Astrocyte (in vitro differentiated cells and primary cell): ENCODE data around the gene DACH2.

Experiments used
- EZH2 ChIP-seq: IDR thresholded peaks from 2 replicates; pipeline ENCODE4 v1.6.1; 2012; ENCODE audit warnings: mild to moderate bottlenecking, low read length, inconsistent platforms; ENCODE audit not compliant: insufficient read depth
- TF ChIP-seq, protein P1 (sequence below): IDR thresholded peaks from 2 replicates; pipeline ENCODE4 v1.5.1; 2011; ENCODE audit warnings: low read depth, mild to moderate bottlenecking, inconsistent platforms, low read length, moderate library complexity; ENCODE audit not compliant: insufficient read depth

DNA sequence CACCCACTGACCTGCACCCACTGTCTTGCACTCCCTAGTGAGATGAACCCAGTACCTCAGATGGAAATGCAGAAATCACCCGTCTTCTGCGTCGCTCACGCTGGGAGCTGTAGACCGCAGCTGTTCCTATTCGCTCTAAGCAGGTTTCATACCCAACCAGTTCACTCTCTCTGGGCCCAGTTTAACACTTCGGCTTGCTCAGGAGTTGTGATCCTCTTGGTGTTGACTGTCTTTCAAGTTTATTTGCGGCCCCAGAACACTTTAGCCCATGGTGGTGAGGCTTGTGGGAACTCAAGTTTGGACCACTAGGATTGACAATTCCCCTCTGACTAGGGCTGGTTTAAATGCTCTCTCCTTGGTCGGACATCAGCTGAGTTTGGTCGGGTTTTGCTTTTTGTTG lies 147.0 kb downstream of the DACH2 start:
- TF ChIP-seq, protein P1, sequence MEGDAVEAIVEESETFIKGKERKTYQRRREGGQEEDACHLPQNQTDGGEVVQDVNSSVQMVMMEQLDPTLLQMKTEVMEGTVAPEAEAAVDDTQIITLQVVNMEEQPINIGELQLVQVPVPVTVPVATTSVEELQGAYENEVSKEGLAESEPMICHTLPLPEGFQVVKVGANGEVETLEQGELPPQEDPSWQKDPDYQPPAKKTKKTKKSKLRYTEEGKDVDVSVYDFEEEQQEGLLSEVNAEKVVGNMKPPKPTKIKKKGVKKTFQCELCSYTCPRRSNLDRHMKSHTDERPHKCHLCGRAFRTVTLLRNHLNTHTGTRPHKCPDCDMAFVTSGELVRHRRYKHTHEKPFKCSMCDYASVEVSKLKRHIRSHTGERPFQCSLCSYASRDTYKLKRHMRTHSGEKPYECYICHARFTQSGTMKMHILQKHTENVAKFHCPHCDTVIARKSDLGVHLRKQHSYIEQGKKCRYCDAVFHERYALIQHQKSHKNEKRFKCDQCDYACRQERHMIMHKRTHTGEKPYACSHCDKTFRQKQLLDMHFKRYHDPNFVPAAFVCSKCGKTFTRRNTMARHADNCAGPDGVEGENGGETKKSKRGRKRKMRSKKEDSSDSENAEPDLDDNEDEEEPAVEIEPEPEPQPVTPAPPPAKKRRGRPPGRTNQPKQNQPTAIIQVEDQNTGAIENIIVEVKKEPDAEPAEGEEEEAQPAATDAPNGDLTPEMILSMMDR = no peak
- TF ChIP-seq EZH2 = no peak
